SK-N-SH (cell line): ENCODE data around the gene NTN1. TPM values are rescaled to one million over a fixed set of nuclear protein-coding genes. Genes with fewer than 3 reads are reported as not detected.

ENCODE experiments used
- CTCF ChIA-PET: fragments of 300-600, 350-600 bp; formaldehyde crosslinking; extraction: SDS; loops from one replicate; lab custom pipeline; 2021; lab: Yijun Ruan, JAX
- POLR2A ChIA-PET: fragments of 350-600 bp; sonication (Branson Sonifier 250); formaldehyde crosslinking; extraction: SDS; loops from one replicate; lab custom pipeline; 2020; ENCODE audit warnings: antibody characterized with exemption, inconsistent platforms; lab: Yijun Ruan, JAX
- DNase-seq: peaks from one replicate; pipeline ENCODE4 v3.0.0; 2012
- H2AFZ ChIP-seq: fragments of 200-600 bp; sonication (generic); 2 replicates; pipeline ENCODE4 v1.8.1; 2016; ENCODE audit warnings: antibody characterized with exemption, mild to moderate bottlenecking, low read depth
- H3F3A ChIP-seq: fragments of 200-600 bp; sonication (generic); replicated peaks from 2 replicates; pipeline ENCODE3; 2016; ENCODE audit warnings: antibody characterized with exemption, mild to moderate bottlenecking; ENCODE audit not compliant: insufficient read depth
- H3K27ac ChIP-seq, 2 experiments: fragments of 200-500 bp in 1 of 2; fragments of 200-600 bp in 1 of 2; sonication (Bioruptor generic) in 1 of 2; sonication (generic), shearing (Covaris generic) in 1 of 2; 2 replicates each; pipeline versions ENCODE4 v1.5.1 to v1.6.1; 2014 to 2016; ENCODE audit warnings: low read depth in 2 of 2, inconsistent platforms in 1 of 2, low read length in 1 of 2, mild to moderate bottlenecking in 1 of 2, mixed read lengths in 1 of 2
- H3K27me3 ChIP-seq: fragments of 200-600 bp; sonication (generic), shearing (Covaris generic); 2 replicates; pipeline ENCODE4 v1.6.1; 2016; ENCODE audit warnings: mixed run types; ENCODE audit not compliant: insufficient read depth
- H3K36me3 ChIP-seq, 2 experiments: fragments of 200-500 bp in 1 of 2; fragments of 200-600 bp in 1 of 2; sonication (Bioruptor generic) in 1 of 2; sonication (generic) in 1 of 2; replicated peaks in 1 of 2; 2 replicates each; pipeline versions ENCODE3 to v1.5.1; 2014 to 2016; ENCODE audit warnings: low read length in 1 of 2, mild to moderate bottlenecking in 1 of 2; ENCODE audit not compliant: insufficient read depth in 2 of 2, control insufficient read depth in 1 of 2
- H3K4me1 ChIP-seq, 2 experiments: fragments of 200-500 bp in 1 of 2; fragments of 200-600 bp in 1 of 2; sonication (Bioruptor generic) in 1 of 2; sonication (generic), shearing (Covaris generic) in 1 of 2; 2 replicates each; pipeline versions ENCODE4 v1.5.1 to v1.6.1; 2014 to 2016; ENCODE audit warnings: low read depth in 1 of 2, low read length in 1 of 2, mixed run types in 1 of 2; ENCODE audit not compliant: insufficient read depth in 2 of 2, control insufficient read depth in 1 of 2
- H3K4me2 ChIP-seq: fragments of 200-600 bp; sonication (generic), shearing (Covaris generic); 2 replicates; pipeline ENCODE4 v1.6.1; 2017; ENCODE audit warnings: mixed run types
- H3K4me3 ChIP-seq, 2 experiments: fragments of 200-500 bp in 1 of 2; fragments of 200-600 bp in 1 of 2; sonication (Bioruptor generic) in 1 of 2; sonication (generic), shearing (Covaris generic) in 1 of 2; 2 replicates each; pipeline versions ENCODE4 v1.5.1 to v1.8.1; 2014 to 2016; ENCODE audit warnings: low read depth in 2 of 2, inconsistent platforms in 1 of 2, low read length in 1 of 2, mild to moderate bottlenecking in 1 of 2, mixed read lengths in 1 of 2, moderate library complexity in 1 of 2
- H3K79me2 ChIP-seq: fragments of 200-600 bp; sonication (generic); 2 replicates; pipeline ENCODE4 v1.8.1; 2017; ENCODE audit warnings: mild to moderate bottlenecking; ENCODE audit not compliant: insufficient read depth
- H3K9ac ChIP-seq: fragments of 200-600 bp; sonication (generic); 2 replicates; pipeline ENCODE4 v1.6.1; 2017; ENCODE audit warnings: mixed run types
- H3K9me2 ChIP-seq: fragments of 200-600 bp; sonication (generic); 2 replicates; pipeline ENCODE4 v1.6.1; 2017; ENCODE audit warnings: mixed run types
- H3K9me3 ChIP-seq: fragments of 200-600 bp; sonication (generic); 2 replicates; pipeline ENCODE4 v1.6.1; 2017; ENCODE audit warnings: mixed run types, mild to moderate bottlenecking, moderate library complexity
- H4K20me1 ChIP-seq: fragments of 200-600 bp; sonication (generic); 2 replicates; pipeline ENCODE4 v1.6.1; 2017; ENCODE audit warnings: mild to moderate bottlenecking, mixed run types; ENCODE audit not compliant: insufficient read depth
- CHD2 ChIP-seq: fragments of 150-350 bp; IDR thresholded peaks from 2 replicates; pipeline ENCODE4 v1.6.1; 2018; ENCODE audit warnings: low read length; ENCODE audit not compliant: partially characterized antibody
- GABPA ChIP-seq: IDR thresholded peaks from 2 replicates; pipeline ENCODE4 v1.4.0; 2012; ENCODE audit warnings: low read depth, mild to moderate bottlenecking
- JUND ChIP-seq: IDR thresholded peaks from 2 replicates; pipeline ENCODE4 v1.4.0; 2012
- MXI1 ChIP-seq: IDR thresholded peaks from 2 replicates; pipeline ENCODE4 v1.6.1; 2012; ENCODE audit warnings: mild to moderate bottlenecking, low read depth, low read length, improper control_type of control experiment
- NRF1 ChIP-seq: IDR thresholded peaks from 2 replicates; pipeline ENCODE4 v1.6.1; 2012; ENCODE audit warnings: low read depth, mild to moderate bottlenecking, low read length
- POLR2AphosphoS5 ChIP-seq: IDR thresholded peaks from 2 replicates; pipeline ENCODE4 v1.6.1; 2012; ENCODE audit warnings: low read depth, low read length
- RAD21 ChIP-seq: IDR thresholded peaks from 2 replicates; pipeline ENCODE4 v1.6.1; 2012; ENCODE audit warnings: mild to moderate bottlenecking, low read length
- RCOR1 ChIP-seq: fragments of 150-350 bp; IDR thresholded peaks from 2 replicates; pipeline ENCODE4 v1.6.1; 2017; ENCODE audit warnings: antibody characterized with exemption, low read length
- RFX5 ChIP-seq: IDR thresholded peaks from 2 replicates; pipeline ENCODE4 v1.6.1; 2012; ENCODE audit warnings: mild to moderate bottlenecking, improper control_type of control experiment, low read length
- RXRA ChIP-seq: IDR thresholded peaks from 2 replicates; pipeline ENCODE4 v1.4.0; 2012; ENCODE audit warnings: low read depth, mild to moderate bottlenecking, borderline replicate concordance
- SMC3 ChIP-seq: IDR thresholded peaks from 2 replicates; pipeline ENCODE4 v1.6.1; 2012; ENCODE audit warnings: low read depth, low read length, improper control_type of control experiment
- TAF1 ChIP-seq: IDR thresholded peaks from 2 replicates; pipeline ENCODE4 v1.6.1; 2012; ENCODE audit warnings: low read depth, mild to moderate bottlenecking, low read length, moderate library complexity, borderline replicate concordance
- YY1 ChIP-seq: IDR thresholded peaks from 2 replicates; pipeline ENCODE4 v1.4.0; 2012; ENCODE audit warnings: low read depth, mild to moderate bottlenecking
- WGBS: methylation state at CpG from one replicate; pipeline ENCODE4 v1.1.6; 2017; ENCODE audit warnings: low lambda C conversion rate; 5-methylcytosine and 5-hydroxymethylcytosine counted together
- polyA plus RNA-seq, 3 experiments: library from polyadenylated mRNA; depleted of rRNA; stranded (reverse); fragments of >200 nt; gene quantifications; 2 replicates each; pipeline ENCODE4 v1.2.3, GENCODE V29; 2012
- TF ChIP-seq, protein P1 (sequence below): IDR thresholded peaks from 2 replicates; pipeline ENCODE4; 2012
- TF ChIP-seq, protein P2 (sequence below): IDR thresholded peaks from 2 replicates; pipeline ENCODE4 v1.6.1; 2012; ENCODE audit warnings: mild to moderate bottlenecking, low read depth, low read length, moderate library complexity
- TF ChIP-seq, protein P3 (sequence below): IDR thresholded peaks from 2 replicates; pipeline ENCODE4 v1.4.0; 2012; ENCODE audit warnings: low read depth, borderline replicate concordance
- TF ChIP-seq, protein P4 (sequence below): IDR thresholded peaks from 2 replicates; pipeline ENCODE4 v1.4.0; 2012; ENCODE audit warnings: low read depth, borderline replicate concordance
- TF ChIP-seq, protein P5 (sequence below): fragments of 150-350 bp; IDR thresholded peaks from 2 replicates; pipeline ENCODE4 v1.6.1; 2017; ENCODE audit warnings: antibody characterized with exemption, low read length, low read depth, borderline replicate concordance
- TF ChIP-seq, protein P6 (sequence below): fragments of 150-350 bp; IDR thresholded peaks from 2 replicates; pipeline ENCODE4 v1.6.1; 2016; ENCODE audit warnings: mild to moderate bottlenecking, low read depth, low read length

NTN1 gene
- polyA plus RNA-seq, 1 of the 3 experiments (the other 2 are of a cell fraction): 0.05 TPM

DNA sequence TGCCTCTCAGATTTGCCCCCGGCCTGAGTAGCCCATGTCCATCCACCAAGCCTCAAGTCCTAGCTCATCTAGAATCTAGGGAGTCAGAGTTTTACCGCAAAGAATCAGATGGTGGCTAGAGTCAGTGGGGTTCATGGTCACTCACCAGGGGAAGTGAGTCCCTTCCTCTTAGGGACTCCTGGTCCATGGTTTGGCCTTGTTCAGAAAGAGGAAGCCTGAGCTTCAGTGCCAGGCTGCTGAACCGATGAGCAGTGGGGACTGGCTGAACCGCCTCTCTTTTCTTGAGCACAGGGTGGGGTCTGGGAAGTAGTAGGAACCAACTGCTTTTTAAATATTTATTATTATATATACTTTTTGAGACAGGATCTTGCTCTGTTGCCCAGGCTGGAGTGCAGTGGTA is 160.3 kb downstream of the NTN1 start:
- TF ChIP-seq, protein P1, sequence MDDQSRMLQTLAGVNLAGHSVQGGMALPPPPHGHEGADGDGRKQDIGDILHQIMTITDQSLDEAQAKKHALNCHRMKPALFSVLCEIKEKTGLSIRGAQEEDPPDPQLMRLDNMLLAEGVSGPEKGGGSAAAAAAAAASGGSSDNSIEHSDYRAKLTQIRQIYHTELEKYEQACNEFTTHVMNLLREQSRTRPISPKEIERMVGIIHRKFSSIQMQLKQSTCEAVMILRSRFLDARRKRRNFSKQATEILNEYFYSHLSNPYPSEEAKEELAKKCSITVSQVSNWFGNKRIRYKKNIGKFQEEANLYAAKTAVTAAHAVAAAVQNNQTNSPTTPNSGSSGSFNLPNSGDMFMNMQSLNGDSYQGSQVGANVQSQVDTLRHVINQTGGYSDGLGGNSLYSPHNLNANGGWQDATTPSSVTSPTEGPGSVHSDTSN: no peak
- TF ChIP-seq CHD2 (no peak), MXI1 (no peak), SMC3 (no peak), YY1 (no peak), RXRA (no peak), GABPA (no peak), RFX5 (no peak), POLR2AphosphoS5 (no peak), RAD21 (no peak), NRF1 (no peak), TAF1 (no peak), RCOR1 (no peak), JUND (no peak)
- TF ChIP-seq, protein P2, sequence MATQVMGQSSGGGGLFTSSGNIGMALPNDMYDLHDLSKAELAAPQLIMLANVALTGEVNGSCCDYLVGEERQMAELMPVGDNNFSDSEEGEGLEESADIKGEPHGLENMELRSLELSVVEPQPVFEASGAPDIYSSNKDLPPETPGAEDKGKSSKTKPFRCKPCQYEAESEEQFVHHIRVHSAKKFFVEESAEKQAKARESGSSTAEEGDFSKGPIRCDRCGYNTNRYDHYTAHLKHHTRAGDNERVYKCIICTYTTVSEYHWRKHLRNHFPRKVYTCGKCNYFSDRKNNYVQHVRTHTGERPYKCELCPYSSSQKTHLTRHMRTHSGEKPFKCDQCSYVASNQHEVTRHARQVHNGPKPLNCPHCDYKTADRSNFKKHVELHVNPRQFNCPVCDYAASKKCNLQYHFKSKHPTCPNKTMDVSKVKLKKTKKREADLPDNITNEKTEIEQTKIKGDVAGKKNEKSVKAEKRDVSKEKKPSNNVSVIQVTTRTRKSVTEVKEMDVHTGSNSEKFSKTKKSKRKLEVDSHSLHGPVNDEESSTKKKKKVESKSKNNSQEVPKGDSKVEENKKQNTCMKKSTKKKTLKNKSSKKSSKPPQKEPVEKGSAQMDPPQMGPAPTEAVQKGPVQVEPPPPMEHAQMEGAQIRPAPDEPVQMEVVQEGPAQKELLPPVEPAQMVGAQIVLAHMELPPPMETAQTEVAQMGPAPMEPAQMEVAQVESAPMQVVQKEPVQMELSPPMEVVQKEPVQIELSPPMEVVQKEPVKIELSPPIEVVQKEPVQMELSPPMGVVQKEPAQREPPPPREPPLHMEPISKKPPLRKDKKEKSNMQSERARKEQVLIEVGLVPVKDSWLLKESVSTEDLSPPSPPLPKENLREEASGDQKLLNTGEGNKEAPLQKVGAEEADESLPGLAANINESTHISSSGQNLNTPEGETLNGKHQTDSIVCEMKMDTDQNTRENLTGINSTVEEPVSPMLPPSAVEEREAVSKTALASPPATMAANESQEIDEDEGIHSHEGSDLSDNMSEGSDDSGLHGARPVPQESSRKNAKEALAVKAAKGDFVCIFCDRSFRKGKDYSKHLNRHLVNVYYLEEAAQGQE: no peak
- TF ChIP-seq, protein P3, sequence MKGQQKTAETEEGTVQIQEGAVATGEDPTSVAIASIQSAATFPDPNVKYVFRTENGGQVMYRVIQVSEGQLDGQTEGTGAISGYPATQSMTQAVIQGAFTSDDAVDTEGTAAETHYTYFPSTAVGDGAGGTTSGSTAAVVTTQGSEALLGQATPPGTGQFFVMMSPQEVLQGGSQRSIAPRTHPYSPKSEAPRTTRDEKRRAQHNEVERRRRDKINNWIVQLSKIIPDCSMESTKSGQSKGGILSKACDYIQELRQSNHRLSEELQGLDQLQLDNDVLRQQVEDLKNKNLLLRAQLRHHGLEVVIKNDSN: no peak
- TF ChIP-seq, protein P4, sequence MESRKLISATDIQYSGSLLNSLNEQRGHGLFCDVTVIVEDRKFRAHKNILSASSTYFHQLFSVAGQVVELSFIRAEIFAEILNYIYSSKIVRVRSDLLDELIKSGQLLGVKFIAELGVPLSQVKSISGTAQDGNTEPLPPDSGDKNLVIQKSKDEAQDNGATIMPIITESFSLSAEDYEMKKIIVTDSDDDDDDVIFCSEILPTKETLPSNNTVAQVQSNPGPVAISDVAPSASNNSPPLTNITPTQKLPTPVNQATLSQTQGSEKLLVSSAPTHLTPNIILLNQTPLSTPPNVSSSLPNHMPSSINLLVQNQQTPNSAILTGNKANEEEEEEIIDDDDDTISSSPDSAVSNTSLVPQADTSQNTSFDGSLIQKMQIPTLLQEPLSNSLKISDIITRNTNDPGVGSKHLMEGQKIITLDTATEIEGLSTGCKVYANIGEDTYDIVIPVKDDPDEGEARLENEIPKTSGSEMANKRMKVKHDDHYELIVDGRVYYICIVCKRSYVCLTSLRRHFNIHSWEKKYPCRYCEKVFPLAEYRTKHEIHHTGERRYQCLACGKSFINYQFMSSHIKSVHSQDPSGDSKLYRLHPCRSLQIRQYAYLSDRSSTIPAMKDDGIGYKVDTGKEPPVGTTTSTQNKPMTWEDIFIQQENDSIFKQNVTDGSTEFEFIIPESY: no peak
- TF ChIP-seq, protein P5, sequence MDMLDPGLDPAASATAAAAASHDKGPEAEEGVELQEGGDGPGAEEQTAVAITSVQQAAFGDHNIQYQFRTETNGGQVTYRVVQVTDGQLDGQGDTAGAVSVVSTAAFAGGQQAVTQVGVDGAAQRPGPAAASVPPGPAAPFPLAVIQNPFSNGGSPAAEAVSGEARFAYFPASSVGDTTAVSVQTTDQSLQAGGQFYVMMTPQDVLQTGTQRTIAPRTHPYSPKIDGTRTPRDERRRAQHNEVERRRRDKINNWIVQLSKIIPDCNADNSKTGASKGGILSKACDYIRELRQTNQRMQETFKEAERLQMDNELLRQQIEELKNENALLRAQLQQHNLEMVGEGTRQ: no peak
- TF ChIP-seq, protein P6, sequence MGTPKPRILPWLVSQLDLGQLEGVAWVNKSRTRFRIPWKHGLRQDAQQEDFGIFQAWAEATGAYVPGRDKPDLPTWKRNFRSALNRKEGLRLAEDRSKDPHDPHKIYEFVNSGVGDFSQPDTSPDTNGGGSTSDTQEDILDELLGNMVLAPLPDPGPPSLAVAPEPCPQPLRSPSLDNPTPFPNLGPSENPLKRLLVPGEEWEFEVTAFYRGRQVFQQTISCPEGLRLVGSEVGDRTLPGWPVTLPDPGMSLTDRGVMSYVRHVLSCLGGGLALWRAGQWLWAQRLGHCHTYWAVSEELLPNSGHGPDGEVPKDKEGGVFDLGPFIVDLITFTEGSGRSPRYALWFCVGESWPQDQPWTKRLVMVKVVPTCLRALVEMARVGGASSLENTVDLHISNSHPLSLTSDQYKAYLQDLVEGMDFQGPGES: no peak
- WGBS: 42% methylated on average over 4 of the region's 4 CpGs
- H4K20me1 ChIP-seq: no peaks in the 10 kb centered on the region
- no peaks in the 10 kb centered on the region for H3F3A ChIP-seq
- no peaks in the 10 kb centered on the region for H3K9me2 ChIP-seq
- DNase-seq: no peak
- H3K4me3 ChIP-seq: no peak overlapping the region
- no peak overlapping the region for H2AFZ ChIP-seq
- no peaks in the 10 kb centered on the region for H3K79me2 ChIP-seq
- no peak overlapping the region for H3K9ac ChIP-seq
- no peaks in the 10 kb centered on the region for H3K9me3 ChIP-seq
- H3K36me3 ChIP-seq: no peaks in the 10 kb centered on the region
- CTCF ChIA-PET: interaction anchor here (0.7 kb wide), 1 partner anchor 19 kb away, joined by 3 read pairs; no protein-coding TSS in a partner anchor
- H3K27ac ChIP-seq: no peak overlapping the region
- no peaks in the 10 kb centered on the region for H3K4me1 ChIP-seq
- H3K27me3 ChIP-seq: peaks cover 15% of the 10 kb centered on the region; the same call in 1 of the 2 replicates
- no peak overlapping the region for H3K4me2 ChIP-seq
- POLR2A ChIA-PET: no interaction called here
